Vagina (tissue), 2 donors: ENCODE results near the gene FGF18.

Experiments
- CTCF ChIP-seq, 3 experiments: fragments of 450-650 bp in 2 of 3; fragments of 200-600 bp in 1 of 3; sonication (generic) in 1 of 3; IDR thresholded peaks; one replicate each; pipeline ENCODE4 v1.5.1; 2017 to 2019; ENCODE audit warnings: antibody characterized with exemption in 3 of 3, mild to moderate bottlenecking in 2 of 3, moderate library complexity in 2 of 3
- POLR2A ChIP-seq, 2 donors: fragments of 450-650 bp; IDR thresholded peaks; one replicate each; pipeline ENCODE4 v1.6.1; 2017; ENCODE audit warnings: antibody characterized with exemption in 2 of 2, mild to moderate bottlenecking in 2 of 2, moderate library complexity in 2 of 2
- POLR2AphosphoS5 ChIP-seq, 2 donors: sonication (generic); formaldehyde crosslinking; IDR thresholded peaks; one replicate each; pipeline ENCODE4 v1.9.0; 2017; ENCODE audit warnings: antibody characterized with exemption in 2 of 2, mild to moderate bottlenecking in 2 of 2, low read depth in 1 of 2; ENCODE audit not compliant: insufficient read depth in 1 of 2

- TF ChIP-seq CTCF (IDR thresholded peaks at IDR 0.05), result no peak
- TF ChIP-seq POLR2A (IDR thresholded peaks at IDR 0.05), result no peak
- no peak for TF ChIP-seq POLR2AphosphoS5 (IDR thresholded peaks at IDR 0.05; ENCODE audit: insufficient read depth in 1 of 2, low read depth in 1 of 2)
Measured at GRCh38 chr5:171433982-171434676, 14.7 kb downstream of the FGF18 start.
